NT2/D1 (cell line): ENCODE results near the gene GRM2.

Experiments used
- YY1 ChIP-seq: IDR thresholded peaks from 2 replicates; pipeline ENCODE4 v1.6.1; 2011; ENCODE audit not compliant: insufficient read length, insufficient read depth
- ZNF274 ChIP-seq: IDR thresholded peaks from 2 replicates; pipeline ENCODE4 v1.6.1; 2011; ENCODE audit warnings: mild to moderate bottlenecking, low read depth, low read length

DNA sequence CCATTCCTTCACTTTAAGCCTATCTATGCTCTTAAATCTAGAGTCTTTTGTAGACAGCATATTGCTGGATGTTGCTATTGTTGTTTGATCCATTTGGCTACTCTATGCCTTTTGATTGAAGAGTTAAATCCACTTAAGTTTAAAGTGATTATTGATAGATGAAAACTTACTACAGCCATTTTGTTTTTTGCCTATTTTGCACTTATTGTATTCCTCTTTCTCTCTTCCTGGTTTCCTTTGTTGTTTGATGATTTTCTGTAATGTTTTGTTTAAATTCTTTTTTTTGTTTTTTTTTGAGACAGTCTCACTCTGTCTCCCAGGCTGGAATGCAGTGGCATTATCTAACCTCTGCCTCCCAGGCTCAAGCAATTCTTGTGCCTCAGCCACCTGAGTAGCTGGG is 52.3 kb downstream of the GRM2 start:
- TF ChIP-seq ZNF274: no peak
- no peak for TF ChIP-seq YY1
